Right atrium auricular region (tissue), 2 donors: ENCODE data around the gene DAB1. TPM values are rescaled to one million over a fixed set of nuclear protein-coding genes. Genes with fewer than 3 reads are reported as not detected.
A peak's percentile ranks its signal among the peaks of the same experiment; 100 is the strongest.

Source experiments
- DNase-seq: peaks from one replicate; pipeline ENCODE4 v3.0.0-alpha.2; 2019; ENCODE audit warnings: low spot score
- H3K27ac ChIP-seq, 2 donors: fragments of 200-600 bp; sonication (generic); 1 replicate in 1 of 2; 2 replicates in 1 of 2; pipeline ENCODE4 v1.5.1; 2016 to 2019
- H3K27me3 ChIP-seq, 2 donors: fragments of 200-600 bp; sonication (generic); one replicate each; pipeline versions ENCODE4 v1.5.1 to v1.6.0; 2017 to 2019
- H3K36me3 ChIP-seq: fragments of 200-600 bp; sonication (generic); one replicate; pipeline ENCODE4 v1.5.1; 2016
- H3K4me1 ChIP-seq, 2 donors: fragments of 200-600 bp; sonication (generic); one replicate each; pipeline versions ENCODE4 v1.5.1 to v1.6.0; 2017 to 2019
- H3K4me3 ChIP-seq, 2 donors: fragments of 200-600 bp; sonication (generic); 1 replicate in 1 of 2; 2 replicates in 1 of 2; pipeline ENCODE4 v1.5.1; 2017 to 2019; ENCODE audit warnings: mild to moderate bottlenecking in 1 of 2, moderate library complexity in 1 of 2
- H3K9me3 ChIP-seq, 2 donors: fragments of 200-600 bp; sonication (generic); one replicate each; pipeline ENCODE4 v1.5.1; 2019
- CTCF ChIP-seq, 2 donors: fragments of 200-600 bp; sonication (generic); IDR thresholded peaks; one replicate each; pipeline ENCODE4 v1.5.1; 2019; ENCODE audit warnings: antibody characterized with exemption in 2 of 2
- total RNA-seq, 2 donors: library from RNA; depleted of rRNA; stranded (reverse); fragments of >200 nt; gene quantifications; one replicate each; pipeline ENCODE4 v1.1.0, GENCODE V29; 2016

Gene DAB1
- total RNA-seq, 2 donors from 2014 or later = 0.19 to 3.3 TPM

GRCh38 chr1:57084701-57085100 is 339.2 kb downstream of the DAB1 start:
- Histone ChIP-seq H3K4me1 (peaks cover 0 to 26% of the 10 kb centered on the region in 2 donors), H3K27me3 (no peaks in the 10 kb centered on the region), H3K27ac (no peak overlapping the region), H3K4me3 (no peak overlapping the region), H3K36me3 (no peaks in the 10 kb centered on the region), H3K9me3 (no peaks in the 10 kb centered on the region)
- TF ChIP-seq CTCF (IDR thresholded peaks at IDR 0.05) = no peak
- DNase-seq = no peak

GRCh38 chr1:57082711-57083439 is 341.0 kb downstream of the DAB1 start:
- DNase-seq = no peak
- no peak for TF ChIP-seq CTCF (IDR thresholded peaks at IDR 0.05)
- Histone ChIP-seq H3K4me1 (peaks cover 0 to 26% of the 10 kb centered on the region in 2 donors), H3K27ac (peak overlapping the region in 1 of 2 donors; percentile 76), H3K27me3 (no peaks in the 10 kb centered on the region), H3K36me3 (no peaks in the 10 kb centered on the region), H3K9me3 (no peaks in the 10 kb centered on the region), H3K4me3 (no peak overlapping the region)

- Histone ChIP-seq H3K9me3 (no peaks in the 10 kb centered on the region), H3K27me3 (no peaks in the 10 kb centered on the region), H3K36me3 (no peaks in the 10 kb centered on the region), H3K4me1 (peaks cover 0 to 19% of the 10 kb centered on the region in 2 donors), H3K4me3 (no peak overlapping the region), H3K27ac (no peak overlapping the region)
- DNase-seq = no peak
- peak in 1 of 2 donors; percentile 13 for TF ChIP-seq CTCF (IDR thresholded peaks at IDR 0.05)
Observed at GRCh38 chr1:57079454-57080157, 344.3 kb downstream of the DAB1 start.

- no peak overlapping the region for H3K4me3 ChIP-seq
- no peaks in the 10 kb centered on the region for H3K27me3 ChIP-seq
- no peaks in the 10 kb centered on the region for H3K9me3 ChIP-seq
- no peak for DNase-seq
- no peaks in the 10 kb centered on the region for H3K36me3 ChIP-seq
- peaks cover 0 to 6% of the 10 kb centered on the region in 2 donors for H3K4me1 ChIP-seq
- no peak overlapping the region for H3K27ac ChIP-seq
- no peak for TF ChIP-seq CTCF (IDR thresholded peaks at IDR 0.05)
Observed at GRCh38 chr1:57072401-57073110, 351.3 kb downstream of the DAB1 start.

GRCh38 chr1:57067863-57068262 is 356.0 kb downstream of the DAB1 start:
- TF ChIP-seq CTCF (IDR thresholded peaks at IDR 0.05) = no peak
- H3K36me3 ChIP-seq = no peaks in the 10 kb centered on the region
- H3K27me3 ChIP-seq = no peaks in the 10 kb centered on the region
- DNase-seq = no peak
- no peak overlapping the region for H3K4me3 ChIP-seq
- no peak overlapping the region for H3K27ac ChIP-seq
- H3K9me3 ChIP-seq = no peaks in the 10 kb centered on the region
- H3K4me1 ChIP-seq = peaks cover 0 to 10% of the 10 kb centered on the region in 2 donors
